ENCODE measurements around the gene SIN3B.

GRCh38 chr19:16829010-16829821 is at the start of gene SIN3B:
- TF ChIP-seq TCF12 (IDR thresholded peaks at IDR 0.05; ENCODE audit: low read depth), result no peak
- TF ChIP-seq MAX (IDR thresholded peaks at IDR 0.05), result peak; percentile 20; the same call in 1 of the 2 replicates
- peak; percentile 57; the same call in 1 of the 2 replicates for TF ChIP-seq CREB1 (IDR thresholded peaks at IDR 0.05; ENCODE audit: low read depth)
- TF ChIP-seq EP300 (IDR thresholded peaks at IDR 0.05; ENCODE audit: borderline replicate concordance), result no peak
- no peak for TF ChIP-seq FOXM1 (IDR thresholded peaks at IDR 0.05; ENCODE audit: borderline replicate concordance, low read depth)
- TF ChIP-seq YY1 (IDR thresholded peaks at IDR 0.05; ENCODE audit: low read depth), result peak; percentile 88
- peak; percentile 89; the same call in 1 of the 2 replicates for TF ChIP-seq TAF1 (IDR thresholded peaks at IDR 0.05; ENCODE audit: low read depth)
- TF ChIP-seq CEBPB (IDR thresholded peaks at IDR 0.05), result no peak
- no peak for TF ChIP-seq REST (IDR thresholded peaks at IDR 0.05; ENCODE audit: low read depth)
- no peak for TF ChIP-seq RAD21 (IDR thresholded peaks at IDR 0.05; ENCODE audit: low read depth)
- TF ChIP-seq ZBTB7A (IDR thresholded peaks at IDR 0.05; ENCODE audit: low read depth), result peak; percentile 74; the same call in 1 of the 2 replicates

Measured in Ishikawa (cell line).